ENCODE measurements around the gene MACROD2.

Gene MACROD2

GRCh38 chr20:15919118-15919517 is 1923.8 kb downstream of the MACROD2 start:
- no peak for DNase-seq

- no peak for DNase-seq
Observed at GRCh38 chr20:15921930-15922329, 1926.6 kb downstream of the MACROD2 start.

- DNase-seq = no peak
Observed at GRCh38 chr20:15922556-15922955, 1927.2 kb downstream of the MACROD2 start.

DNA sequence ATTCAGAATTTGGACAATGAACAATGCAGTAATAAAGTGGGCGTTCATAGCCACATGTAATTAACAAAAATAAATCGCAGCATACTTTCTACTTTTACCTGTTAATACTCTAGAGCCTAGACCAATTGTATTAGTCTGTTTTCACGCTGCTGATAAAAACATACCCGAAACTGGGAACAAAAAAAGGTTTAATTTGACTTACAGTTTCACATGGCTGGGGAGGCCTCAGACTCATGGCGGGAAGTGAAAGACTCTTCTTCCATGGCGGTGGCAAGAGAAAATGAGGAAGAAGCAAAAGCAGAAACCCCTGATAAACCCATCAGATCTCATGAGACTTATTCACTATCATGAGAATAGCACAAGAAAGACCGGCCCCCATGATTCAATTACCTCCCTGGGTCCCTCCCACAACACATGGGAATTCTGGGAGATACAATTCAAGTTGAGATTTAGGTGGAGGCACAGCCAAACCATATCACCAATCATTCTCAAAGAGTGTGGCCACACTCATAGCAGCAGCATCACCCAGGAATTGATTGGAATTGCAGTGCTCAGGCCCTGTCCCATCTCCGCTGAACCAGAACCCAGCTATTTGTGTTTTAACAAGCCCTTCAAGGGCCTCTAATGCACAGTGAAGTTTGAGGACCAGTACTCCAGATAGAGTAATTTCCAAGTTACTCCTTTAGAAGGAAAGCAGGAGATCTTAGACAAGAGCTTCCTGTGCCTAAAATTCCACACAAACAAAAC is 1927.9 kb downstream of the MACROD2 start:
- DNase-seq = no peak

DNA sequence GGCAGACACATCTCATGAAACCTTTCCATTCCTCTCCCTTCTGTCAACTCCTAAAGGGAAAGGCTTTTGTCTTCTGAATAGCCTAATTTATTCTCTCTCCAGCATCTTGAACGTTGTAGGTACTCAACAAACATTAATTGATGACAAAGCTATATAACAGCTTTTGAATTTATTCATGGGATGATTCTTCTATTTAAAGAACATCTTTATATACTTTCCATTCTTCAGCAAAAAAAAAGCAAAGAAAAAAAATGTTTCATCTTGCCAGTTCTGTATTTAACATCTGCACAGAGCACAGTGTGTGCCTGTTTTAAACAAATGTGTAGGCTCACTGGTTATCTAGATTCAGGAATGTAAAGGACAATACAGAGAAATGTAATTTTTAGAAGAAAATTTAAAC is 1929.2 kb downstream of the MACROD2 start:
- DNase-seq = no peak

- DNase-seq = no peak
Observed at GRCh38 chr20:15925376-15925775, 1930.1 kb downstream of the MACROD2 start.

DNA sequence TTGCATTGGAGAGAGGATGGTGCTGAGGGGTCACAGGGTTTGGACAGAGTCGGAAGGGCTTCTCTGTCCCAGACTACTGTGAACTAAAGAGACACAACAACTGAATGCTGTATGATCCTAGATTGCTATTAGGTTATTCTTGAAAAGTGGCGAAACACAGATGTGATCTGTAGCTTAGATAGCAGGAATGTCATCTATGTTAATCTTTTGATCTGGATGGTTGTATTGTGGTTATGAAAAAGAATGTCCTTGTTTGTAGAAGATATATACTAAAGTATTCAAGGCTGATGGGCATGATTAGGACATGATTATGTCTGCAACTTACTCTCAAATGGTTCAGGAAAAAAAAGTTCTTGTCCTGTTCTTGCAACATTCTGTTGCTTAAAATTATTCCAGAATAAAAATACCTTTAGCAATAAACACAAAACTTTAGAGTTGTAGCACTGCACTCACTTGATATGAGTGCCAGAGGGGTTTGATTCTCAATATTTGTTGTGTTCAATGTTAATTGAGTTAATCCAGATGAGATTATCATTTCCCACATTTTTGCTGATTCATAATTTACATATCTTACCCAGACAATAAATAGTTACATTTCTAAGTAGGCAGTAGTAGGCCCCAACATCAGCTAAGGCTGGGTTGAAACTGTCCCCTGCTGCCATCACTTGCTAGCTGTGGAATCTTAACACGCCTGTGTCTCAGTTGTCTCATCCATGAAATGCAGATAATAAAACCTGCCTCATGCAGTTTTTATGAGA is 1932.8 kb downstream of the MACROD2 start:
- no peak for DNase-seq

GRCh38 chr20:15928946-15929345 is 1933.6 kb downstream of the MACROD2 start:
- no peak for DNase-seq

- peak; percentile 44 for DNase-seq
Observed at GRCh38 chr20:15930311-15931305, 1935.3 kb downstream of the MACROD2 start.

- no peak for DNase-seq
Observed at GRCh38 chr20:15931897-15932296, 1936.6 kb downstream of the MACROD2 start.

- no peak for DNase-seq
Observed at GRCh38 chr20:15937179-15937578, 1941.9 kb downstream of the MACROD2 start.

GRCh38 chr20:15938847-15939246 is 1943.5 kb downstream of the MACROD2 start:
- DNase-seq = no peak

GRCh38 chr20:15940127-15940526 is 1944.8 kb downstream of the MACROD2 start:
- DNase-seq = no peak

- no peak for DNase-seq
Observed at GRCh38 chr20:15942130-15942529, 1946.8 kb downstream of the MACROD2 start.

- no peak for DNase-seq
Observed at GRCh38 chr20:15945289-15945688, 1950.0 kb downstream of the MACROD2 start.

DNA sequence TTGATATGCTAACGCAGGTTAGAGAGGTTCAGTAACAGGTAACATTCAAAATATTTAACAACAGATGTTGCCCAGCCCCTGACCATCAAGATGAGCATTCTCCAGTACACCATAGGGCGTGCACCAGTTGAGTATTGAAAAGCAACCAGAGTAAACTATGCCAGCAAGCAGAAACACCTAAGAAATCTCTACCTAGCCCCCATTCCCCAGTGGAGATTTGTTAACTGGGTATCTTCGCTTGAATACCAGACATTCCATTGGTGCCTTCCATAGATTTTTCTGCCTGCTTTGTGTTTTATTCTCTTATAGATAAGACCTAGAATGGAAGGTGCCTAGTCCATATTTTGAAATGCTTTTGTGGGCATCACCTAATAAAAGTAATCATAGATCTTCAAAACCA is 1954.1 kb downstream of the MACROD2 start:
- DNase-seq = no peak

GRCh38 chr20:15951658-15952057 is 1956.3 kb downstream of the MACROD2 start:
- no peak for DNase-seq

- DNase-seq = no peak
Observed at GRCh38 chr20:15958142-15958541, 1962.8 kb downstream of the MACROD2 start.

GRCh38 chr20:15965165-15965564 is 1969.8 kb downstream of the MACROD2 start:
- DNase-seq = no peak

GRCh38 chr20:15967334-15967733 is 1972.0 kb downstream of the MACROD2 start:
- DNase-seq = no peak

- DNase-seq = no peak
Observed at GRCh38 chr20:15976047-15976736, 1980.9 kb downstream of the MACROD2 start.

- DNase-seq = no peak
Observed at GRCh38 chr20:15977026-15977425, 1981.7 kb downstream of the MACROD2 start.

DNA sequence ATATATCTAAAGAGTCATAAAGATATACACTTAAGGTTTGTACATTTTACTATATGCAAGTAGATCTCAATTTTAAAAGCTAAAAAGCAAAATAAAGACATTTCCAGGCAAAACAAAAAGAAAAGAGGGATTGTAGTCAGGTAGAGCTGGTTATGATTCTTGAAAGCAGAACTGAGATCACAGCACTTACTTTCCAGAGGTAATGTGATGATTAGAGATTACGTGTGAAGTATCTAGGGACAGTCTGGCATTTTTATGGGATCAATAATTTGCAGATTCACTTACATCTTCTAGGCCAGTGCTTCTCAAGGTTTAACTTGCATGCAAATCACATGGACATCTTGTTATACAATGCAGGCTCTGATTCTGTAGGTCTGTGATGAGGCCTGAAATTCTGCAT is 1982.4 kb downstream of the MACROD2 start:
- DNase-seq = no peak
